Mesenchymal stem cell (in vitro differentiated cells and primary cell): ENCODE data around the gene SPOCD1.

Experiments
- DNase-seq: peaks from one replicate; pipeline ENCODE4 v3.0.0-alpha.2; 2013
- H2AFZ ChIP-seq: one replicate; pipeline ENCODE4 v1.6.1; 2013; ENCODE audit warnings: low read depth, mild to moderate bottlenecking, control low read depth, inconsistent platforms, low read length, moderate library complexity
- H2AK5ac ChIP-seq: 2 replicates; pipeline ENCODE4 v1.6.1; 2013; ENCODE audit warnings: low read length, moderate library complexity, mild to moderate bottlenecking, inconsistent platforms; ENCODE audit not compliant: severe bottlenecking
- H2BK120ac ChIP-seq: one replicate; pipeline ENCODE4 v1.6.1; 2013; ENCODE audit warnings: low read depth, mild to moderate bottlenecking, inconsistent platforms, low read length, moderate library complexity
- H2BK12ac ChIP-seq, 2 experiments: one replicate each; pipeline ENCODE4 v1.6.1; 2013; ENCODE audit warnings: inconsistent platforms in 2 of 2, low read length in 2 of 2, mild to moderate bottlenecking in 2 of 2, moderate library complexity in 2 of 2, control low read depth in 1 of 2
- H2BK15ac ChIP-seq: one replicate; pipeline ENCODE4 v1.6.1; 2013; ENCODE audit warnings: mild to moderate bottlenecking, low read depth, inconsistent platforms; ENCODE audit not compliant: poor library complexity, severe bottlenecking
- H2BK5ac ChIP-seq: 2 replicates; pipeline ENCODE4 v1.6.1; 2013; ENCODE audit warnings: low read depth, mild to moderate bottlenecking, low read length, control low read depth, inconsistent platforms; ENCODE audit not compliant: poor library complexity, severe bottlenecking
- H3K14ac ChIP-seq, 2 experiments: one replicate each; pipeline ENCODE4 v1.6.1; 2013; ENCODE audit warnings: inconsistent platforms in 2 of 2, low read length in 2 of 2, control low read depth in 1 of 2, mild to moderate bottlenecking in 1 of 2, moderate library complexity in 1 of 2
- H3K18ac ChIP-seq, 2 experiments: one replicate each; pipeline ENCODE4 v1.6.1; 2013; ENCODE audit warnings: inconsistent platforms in 2 of 2, low read length in 2 of 2, control low read depth in 1 of 2, low read depth in 1 of 2, mild to moderate bottlenecking in 1 of 2
- H3K23ac ChIP-seq, 2 experiments: one replicate each; pipeline ENCODE4 v1.6.1; 2013; ENCODE audit warnings: inconsistent platforms in 2 of 2, low read length in 2 of 2, mild to moderate bottlenecking in 2 of 2, moderate library complexity in 2 of 2, control low read depth in 1 of 2
- H3K27ac ChIP-seq: 2 replicates; pipeline ENCODE4 v1.5.1; 2013; ENCODE audit warnings: mild to moderate bottlenecking, moderate library complexity, low read length, control low read depth, inconsistent platforms; ENCODE audit not compliant: poor library complexity, severe bottlenecking
- H3K27me3 ChIP-seq, 2 experiments: 2 replicates each; pipeline versions ENCODE4 v1.6.1 to v1.7.0; 2013; ENCODE audit warnings: low read length in 2 of 2, mild to moderate bottlenecking in 2 of 2, moderate library complexity in 2 of 2, control low read depth in 1 of 2, inconsistent platforms in 1 of 2; ENCODE audit not compliant: control insufficient read depth in 1 of 2, insufficient read depth in 1 of 2
- H3K36me3 ChIP-seq, 2 experiments: 2 replicates each; pipeline versions ENCODE4 v1.6.1 to v1.7.0; 2013; ENCODE audit warnings: low read length in 2 of 2, control low read depth in 1 of 2, inconsistent platforms in 1 of 2, low read depth in 1 of 2, mild to moderate bottlenecking in 1 of 2; ENCODE audit not compliant: insufficient read depth in 2 of 2, control insufficient read depth in 1 of 2
- H3K4ac ChIP-seq, 2 experiments: one replicate each; pipeline ENCODE4 v1.6.1; 2013; ENCODE audit warnings: inconsistent platforms in 2 of 2, low read length in 2 of 2, mild to moderate bottlenecking in 2 of 2, moderate library complexity in 2 of 2, control low read depth in 1 of 2, low read depth in 1 of 2
- H3K4me1 ChIP-seq: 2 replicates; pipeline ENCODE4 v1.6.1; 2013; ENCODE audit warnings: low read depth, low read length, control low read depth; ENCODE audit not compliant: control insufficient read depth, insufficient read depth
- H3K4me2 ChIP-seq: 2 replicates; pipeline ENCODE4 v1.6.1; 2013; ENCODE audit warnings: low read length, mild to moderate bottlenecking, inconsistent platforms; ENCODE audit not compliant: poor library complexity, severe bottlenecking
- H3K4me3 ChIP-seq, 2 experiments: 2 replicates each; pipeline versions ENCODE4 v1.5.1 to v1.7.0; 2013; ENCODE audit warnings: low read length in 2 of 2, mild to moderate bottlenecking in 2 of 2, control low read depth in 1 of 2, low read depth in 1 of 2; ENCODE audit not compliant: insufficient read depth in 1 of 2
- H3K79me1 ChIP-seq: replicated peaks from 2 replicates; pipeline ENCODE4 v1.6.1; 2013; ENCODE audit warnings: mild to moderate bottlenecking, control low read depth, low read length, inconsistent platforms; ENCODE audit not compliant: poor library complexity, severe bottlenecking
- H3K9ac ChIP-seq: 2 replicates; pipeline ENCODE4 v1.7.0; 2013; ENCODE audit warnings: mild to moderate bottlenecking, low read length, moderate library complexity
- H3K9me3 ChIP-seq: 2 replicates; pipeline ENCODE4 v1.7.0; 2013; ENCODE audit warnings: mild to moderate bottlenecking, low read length; ENCODE audit not compliant: control insufficient read depth
- H4K8ac ChIP-seq: one replicate; pipeline ENCODE4 v1.6.1; 2013; ENCODE audit warnings: inconsistent platforms, mild to moderate bottlenecking, low read length, moderate library complexity
- H4K91ac ChIP-seq: one replicate; pipeline ENCODE4 v1.6.1; 2013; ENCODE audit warnings: mild to moderate bottlenecking, low read length, inconsistent platforms
- WGBS: methylation state at CpG from one replicate; pipeline ENCODE4 v1.1.7; 2013; ENCODE audit warnings: mixed read lengths; 5-methylcytosine and 5-hydroxymethylcytosine counted together

The SPOCD1 gene

GRCh38 chr1:31835415-31835814 lies 19.6 kb upstream of the SPOCD1 start:
- H3K36me3 ChIP-seq, result no peaks in the 10 kb centered on the region
- no peak overlapping the region for H4K91ac ChIP-seq
- 98% methylated on average over 2 of the region's 3 CpGs for whole genome bisulfite sequencing
- no peak overlapping the region for H2AK5ac ChIP-seq
- no peak overlapping the region for H2BK120ac ChIP-seq
- H3K9ac ChIP-seq, result no peak overlapping the region
- H3K4me3 ChIP-seq, result no peak overlapping the region
- no peaks in the 10 kb centered on the region for H3K9me3 ChIP-seq
- H3K4me1 ChIP-seq, result peaks cover 2% of the 10 kb centered on the region
- peaks cover 0 to 15% of the 10 kb centered on the region in 2 experiments for H3K27me3 ChIP-seq
- no peak overlapping the region for H3K14ac ChIP-seq
- no peak overlapping the region for H2BK5ac ChIP-seq
- H4K8ac ChIP-seq, result no peak overlapping the region
- H3K27ac ChIP-seq, result no peak overlapping the region
- H2BK12ac ChIP-seq, result no peak overlapping the region
- no peak overlapping the region for H3K23ac ChIP-seq
- no peak for DNase-seq
- H2BK15ac ChIP-seq, result no peak overlapping the region
- H3K4ac ChIP-seq, result no peak overlapping the region
- no peak overlapping the region for H3K18ac ChIP-seq
- no peak overlapping the region for H2AFZ ChIP-seq
- H3K79me1 ChIP-seq, result no peaks in the 10 kb centered on the region
- H3K4me2 ChIP-seq, result no peak overlapping the region

- H3K18ac ChIP-seq, result no peak overlapping the region
- H3K27ac ChIP-seq, result no peak overlapping the region
- no peaks in the 10 kb centered on the region for H3K36me3 ChIP-seq
- H4K91ac ChIP-seq, result no peak overlapping the region
- no peak overlapping the region for H2BK12ac ChIP-seq
- no peak overlapping the region for H3K4me3 ChIP-seq
- no peak overlapping the region for H2AK5ac ChIP-seq
- no peak overlapping the region for H2BK15ac ChIP-seq
- no peaks in the 10 kb centered on the region for H3K79me1 ChIP-seq
- H3K14ac ChIP-seq, result no peak overlapping the region
- 71% methylated on average over 6 of the region's 6 CpGs for WGBS
- no peak overlapping the region for H3K23ac ChIP-seq
- no peak overlapping the region for H4K8ac ChIP-seq
- no peak for DNase-seq
- no peak overlapping the region for H2AFZ ChIP-seq
- peaks cover 1 to 24% of the 10 kb centered on the region in 2 experiments for H3K27me3 ChIP-seq
- no peak overlapping the region for H2BK5ac ChIP-seq
- no peak overlapping the region for H3K4me2 ChIP-seq
- peaks cover 2% of the 10 kb centered on the region for H3K4me1 ChIP-seq
- H3K4ac ChIP-seq, result no peak overlapping the region
- no peaks in the 10 kb centered on the region for H3K9me3 ChIP-seq
- no peak overlapping the region for H2BK120ac ChIP-seq
- no peak overlapping the region for H3K9ac ChIP-seq
Observed at GRCh38 chr1:31834501-31834900, 18.7 kb upstream of the SPOCD1 start.

DNA sequence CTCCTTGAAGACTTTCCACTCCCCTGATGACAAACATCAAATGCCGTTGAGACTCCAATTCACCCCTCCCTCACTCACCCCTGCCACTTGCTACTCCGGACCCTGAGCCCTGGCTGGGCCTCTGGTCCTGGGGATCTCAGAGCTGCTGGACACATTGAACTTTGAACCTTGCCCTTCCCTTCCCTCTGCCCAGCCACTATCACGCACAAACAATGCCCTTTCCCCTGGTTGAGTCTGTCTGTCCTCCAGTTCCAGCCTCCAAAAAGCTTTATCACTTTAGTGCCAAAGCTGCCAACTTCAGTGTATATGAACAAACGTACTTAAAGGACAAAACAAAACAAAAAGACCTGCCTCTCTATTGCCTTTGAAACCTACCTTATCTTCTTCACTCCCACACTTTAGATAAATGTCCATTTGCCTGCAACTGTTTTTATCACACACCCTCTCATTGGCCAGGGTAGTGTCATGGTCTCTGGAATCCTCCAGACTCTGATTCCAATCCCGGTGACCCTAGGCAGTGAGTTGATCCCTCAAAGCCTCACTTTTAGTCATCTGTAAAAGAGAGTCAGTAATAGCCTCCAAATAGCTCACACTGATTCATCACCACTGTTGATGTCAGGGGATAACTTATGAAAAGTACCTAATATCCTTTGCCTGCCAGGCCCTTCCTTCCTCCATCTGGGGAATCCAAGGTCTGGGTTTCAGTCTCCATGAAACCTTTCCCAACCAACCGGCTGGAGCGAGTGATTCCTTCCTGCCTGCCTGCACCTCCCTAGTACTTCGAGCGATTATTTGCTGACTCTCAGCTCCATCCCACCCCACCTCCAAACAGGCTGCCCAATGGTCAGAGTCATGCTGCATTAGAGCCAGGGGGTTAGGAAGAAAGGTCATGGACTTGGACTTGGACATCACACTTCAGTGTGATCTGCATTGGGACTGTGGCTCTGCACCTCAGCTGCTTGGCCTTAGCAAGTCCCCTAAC lies 15.9 kb upstream of the SPOCD1 start:
- H3K4ac ChIP-seq, result no peak overlapping the region
- WGBS, result 78% methylated on average over 9 of the region's 9 CpGs
- H2BK15ac ChIP-seq, result no peak overlapping the region
- H3K36me3 ChIP-seq, result no peaks in the 10 kb centered on the region
- no peak overlapping the region for H3K4me2 ChIP-seq
- H3K79me1 ChIP-seq, result no peaks in the 10 kb centered on the region
- H3K4me1 ChIP-seq, result peaks cover 2% of the 10 kb centered on the region
- H3K27ac ChIP-seq, result no peak overlapping the region
- no peak overlapping the region for H3K4me3 ChIP-seq
- H3K9ac ChIP-seq, result peak overlapping the region; percentile 37
- H4K91ac ChIP-seq, result no peak overlapping the region
- peak overlapping the region; percentile 36 for H4K8ac ChIP-seq
- no peak overlapping the region for H3K18ac ChIP-seq
- H2AFZ ChIP-seq, result no peak overlapping the region
- H3K9me3 ChIP-seq, result no peaks in the 10 kb centered on the region
- DNase-seq, result peak; percentile 42
- peak overlapping the region in 1 of 2 experiments; percentile 62 for H3K14ac ChIP-seq
- H2BK5ac ChIP-seq, result no peak overlapping the region
- H3K27me3 ChIP-seq, result peaks cover 4 to 30% of the 10 kb centered on the region in 2 experiments
- H2BK12ac ChIP-seq, result no peak overlapping the region
- H2BK120ac ChIP-seq, result no peak overlapping the region
- H3K23ac ChIP-seq, result no peak overlapping the region
- H2AK5ac ChIP-seq, result no peak overlapping the region

DNA sequence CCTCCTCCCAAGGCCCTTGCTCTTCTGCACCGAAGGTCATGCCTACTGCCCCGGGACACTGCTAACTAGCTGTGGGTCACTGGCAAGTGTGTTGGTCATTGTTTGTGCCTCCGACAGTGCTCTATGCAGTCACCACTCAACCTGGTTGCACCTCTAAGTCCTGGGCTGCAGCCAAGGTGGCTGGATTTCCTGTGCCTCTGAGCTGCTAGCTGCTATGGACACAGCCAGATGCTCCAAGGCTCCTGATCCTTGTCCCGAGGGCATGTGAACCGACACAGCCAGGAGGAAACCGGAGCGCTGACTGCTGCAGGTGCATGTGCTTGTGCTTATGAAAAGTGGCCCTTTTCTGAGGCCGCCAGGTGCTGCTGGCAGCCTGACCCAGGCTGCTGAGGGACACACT lies 14.7 kb upstream of the SPOCD1 start:
- H3K4ac ChIP-seq, result no peak overlapping the region
- H3K27me3 ChIP-seq, result peaks cover 4 to 25% of the 10 kb centered on the region in 2 experiments
- H2BK5ac ChIP-seq, result no peak overlapping the region
- H3K14ac ChIP-seq, result no peak overlapping the region
- no peaks in the 10 kb centered on the region for H3K9me3 ChIP-seq
- H3K9ac ChIP-seq, result no peak overlapping the region
- no peak overlapping the region for H3K4me2 ChIP-seq
- no peak overlapping the region for H3K4me3 ChIP-seq
- H3K4me1 ChIP-seq, result peaks cover 2% of the 10 kb centered on the region
- H3K23ac ChIP-seq, result no peak overlapping the region
- no peak overlapping the region for H2BK15ac ChIP-seq
- H2AK5ac ChIP-seq, result no peak overlapping the region
- no peak overlapping the region for H3K27ac ChIP-seq
- H3K36me3 ChIP-seq, result no peaks in the 10 kb centered on the region
- H2BK12ac ChIP-seq, result no peak overlapping the region
- H4K8ac ChIP-seq, result no peak overlapping the region
- WGBS, result 93% methylated on average over 8 of the region's 8 CpGs
- H2AFZ ChIP-seq, result no peak overlapping the region
- no peak for DNase-seq
- H4K91ac ChIP-seq, result no peak overlapping the region
- H3K18ac ChIP-seq, result no peak overlapping the region
- no peak overlapping the region for H2BK120ac ChIP-seq
- H3K79me1 ChIP-seq, result no peaks in the 10 kb centered on the region
